Nephron progenitor cell (in vitro differentiated cells): Measurements from ENCODE around the gene ADAMTS10.
A peak's percentile ranks its signal among the peaks of the same experiment; 100 is the strongest.
"Not testable (repeated sequence)": the region's sequence is repeated elsewhere in the genome, so short reads cannot be mapped to it uniquely, and the experiment has no call there.

ENCODE experiments used
- DNase-seq: peaks from one replicate; pipeline ENCODE4 v3.0.0; 2021
- H3K27ac Mint-ChIP-seq: 2 replicates; pipeline ENCODE4 v1.8.0; 2021; ENCODE audit warnings: mild to moderate bottlenecking, moderate library complexity, mixed read lengths
- H3K27me3 Mint-ChIP-seq: 2 replicates; pipeline ENCODE4 v1.8.0; 2021; ENCODE audit warnings: mild to moderate bottlenecking, low read depth, mixed read lengths; ENCODE audit not compliant: poor library complexity
- H3K36me3 Mint-ChIP-seq: 2 replicates; pipeline ENCODE4 v1.8.0; 2021; ENCODE audit warnings: low read depth, mixed read lengths
- H3K4me1 Mint-ChIP-seq: 2 replicates; pipeline ENCODE4 v1.8.0; 2021; ENCODE audit warnings: mixed read lengths
- H3K4me3 Mint-ChIP-seq: 2 replicates; pipeline ENCODE4 v1.8.0; 2021; ENCODE audit warnings: mild to moderate bottlenecking, moderate library complexity, mixed read lengths
- H3K9me3 Mint-ChIP-seq: 2 replicates; pipeline ENCODE4 v1.8.0; 2021; ENCODE audit warnings: mild to moderate bottlenecking, moderate library complexity, mixed read lengths
- TF ChIP-seq, protein P1 (sequence below): fragments of 200-600 bp; sonication (generic); IDR thresholded peaks from 2 replicates; pipeline ENCODE4 v1.5.0; 2021; ENCODE audit warnings: antibody characterized with exemption

Gene ADAMTS10

DNA sequence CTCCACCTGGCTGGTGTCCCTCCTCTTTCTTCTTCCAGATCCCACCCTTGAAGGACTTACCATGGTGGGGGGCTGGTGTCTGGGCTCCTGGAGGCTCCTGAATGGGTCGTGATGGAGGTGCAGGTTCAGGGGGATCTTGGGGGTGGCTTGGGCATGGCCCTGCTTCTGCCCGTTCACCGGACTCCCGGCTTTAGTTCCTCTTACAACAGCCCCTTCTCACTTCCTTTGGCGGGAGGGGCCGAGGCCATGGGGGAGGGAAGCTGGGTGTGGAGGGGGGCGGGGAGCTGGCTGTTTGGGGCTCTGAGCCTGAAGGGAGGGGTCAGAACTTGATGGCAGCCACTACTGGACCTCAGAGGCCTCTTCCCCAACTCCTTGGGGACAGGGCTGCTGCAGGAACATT, 33.3 kb downstream of the ADAMTS10 start, which contains the start of gene MYO1F:
TSS of gene MYO1F (minus strand) at position 196 of the 400 bp plus-strand sequence. CDS start at position 63, 133 bp downstream.
- TF ChIP-seq, protein P1, sequence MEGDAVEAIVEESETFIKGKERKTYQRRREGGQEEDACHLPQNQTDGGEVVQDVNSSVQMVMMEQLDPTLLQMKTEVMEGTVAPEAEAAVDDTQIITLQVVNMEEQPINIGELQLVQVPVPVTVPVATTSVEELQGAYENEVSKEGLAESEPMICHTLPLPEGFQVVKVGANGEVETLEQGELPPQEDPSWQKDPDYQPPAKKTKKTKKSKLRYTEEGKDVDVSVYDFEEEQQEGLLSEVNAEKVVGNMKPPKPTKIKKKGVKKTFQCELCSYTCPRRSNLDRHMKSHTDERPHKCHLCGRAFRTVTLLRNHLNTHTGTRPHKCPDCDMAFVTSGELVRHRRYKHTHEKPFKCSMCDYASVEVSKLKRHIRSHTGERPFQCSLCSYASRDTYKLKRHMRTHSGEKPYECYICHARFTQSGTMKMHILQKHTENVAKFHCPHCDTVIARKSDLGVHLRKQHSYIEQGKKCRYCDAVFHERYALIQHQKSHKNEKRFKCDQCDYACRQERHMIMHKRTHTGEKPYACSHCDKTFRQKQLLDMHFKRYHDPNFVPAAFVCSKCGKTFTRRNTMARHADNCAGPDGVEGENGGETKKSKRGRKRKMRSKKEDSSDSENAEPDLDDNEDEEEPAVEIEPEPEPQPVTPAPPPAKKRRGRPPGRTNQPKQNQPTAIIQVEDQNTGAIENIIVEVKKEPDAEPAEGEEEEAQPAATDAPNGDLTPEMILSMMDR = no peak
- Mint-ChIP-seq H3K27ac (no peak within 1 kb of the TSS), H3K9me3 (peaks cover 6% of the 10 kb centered on the region), H3K36me3 (peaks cover 11% of the 10 kb centered on the region), H3K27me3 (peaks cover 13% of the 10 kb centered on the region), H3K4me1 (peaks cover 26% of the 10 kb centered on the region), H3K4me3 (no peak within 1 kb of the TSS)
- no peak for DNase-seq

DNA sequence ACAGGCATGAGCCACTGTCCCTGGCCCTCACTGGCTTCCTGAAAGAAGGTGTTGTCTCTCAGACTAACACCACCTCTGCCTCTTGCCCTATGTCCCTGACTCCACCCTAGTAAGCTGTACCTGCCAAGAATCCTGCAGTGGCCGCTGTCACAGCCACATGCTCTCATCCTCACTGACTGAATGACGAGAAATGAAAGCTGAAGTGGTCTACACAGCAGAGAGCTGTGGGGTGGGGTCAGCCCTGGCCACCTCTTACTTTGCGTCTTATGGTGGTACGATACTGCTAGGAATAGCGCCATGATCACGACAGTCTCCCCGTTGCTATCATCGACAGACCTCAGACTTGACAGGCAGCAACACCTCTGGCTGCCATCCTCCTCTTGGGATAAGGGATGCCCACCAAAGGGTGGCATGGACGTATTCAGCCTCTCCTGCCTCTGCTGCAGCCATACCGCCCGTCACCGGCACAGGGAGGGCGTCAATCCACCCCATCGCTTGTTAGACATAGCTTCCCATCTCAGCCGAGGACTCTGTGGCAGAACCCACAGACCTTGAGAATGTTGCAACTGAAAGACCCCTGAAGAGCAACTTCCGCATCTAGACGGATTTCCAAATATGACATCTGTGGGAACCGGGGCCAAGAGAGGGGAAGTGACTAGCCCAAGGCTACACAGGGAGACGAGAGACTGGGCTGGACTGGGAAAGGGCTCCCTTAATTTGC, 34.1 kb downstream of the ADAMTS10 start:
- DNase-seq = no peak
- H3K27me3 Mint-ChIP-seq = peaks cover 13% of the 10 kb centered on the region
- H3K27ac Mint-ChIP-seq = no peak overlapping the region
- peaks cover 10% of the 10 kb centered on the region for H3K36me3 Mint-ChIP-seq
- peaks cover 6% of the 10 kb centered on the region for H3K9me3 Mint-ChIP-seq
- no peak overlapping the region for H3K4me3 Mint-ChIP-seq
- peaks cover 26% of the 10 kb centered on the region for H3K4me1 Mint-ChIP-seq
- TF ChIP-seq, protein P1 = no peak

DNA sequence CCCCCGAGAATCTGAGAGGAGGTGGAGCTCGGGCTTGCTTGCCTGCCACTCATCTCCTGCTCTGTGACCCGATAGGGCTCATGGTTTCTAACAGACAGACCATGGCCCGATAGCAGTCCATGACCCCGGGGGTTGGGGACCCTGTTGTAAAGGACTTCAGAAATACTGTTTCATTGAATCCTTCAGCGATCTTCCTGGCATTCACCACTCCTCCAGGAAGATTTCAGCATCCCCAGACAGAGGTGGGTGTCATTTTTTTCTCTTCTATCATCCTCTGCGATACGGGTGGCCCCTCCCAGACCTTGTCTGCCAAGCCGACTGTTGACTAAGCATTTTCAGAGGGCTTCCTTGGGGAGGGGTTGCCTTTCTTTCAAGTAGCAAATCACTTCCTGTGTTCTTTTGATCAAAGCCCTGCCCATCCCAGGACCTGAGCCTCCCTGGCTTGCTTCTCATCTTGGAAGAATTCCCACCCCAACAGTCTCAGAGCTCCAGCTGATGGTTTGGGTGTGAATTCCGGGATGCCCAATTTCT, 35.0 kb downstream of the ADAMTS10 start:
- H3K27me3 Mint-ChIP-seq = peaks cover 13% of the 10 kb centered on the region
- H3K9me3 Mint-ChIP-seq = peaks cover 6% of the 10 kb centered on the region
- peak overlapping the region; percentile 42 for H3K4me3 Mint-ChIP-seq
- H3K27ac Mint-ChIP-seq = no peak overlapping the region
- no peak for DNase-seq
- peaks cover 10% of the 10 kb centered on the region for H3K36me3 Mint-ChIP-seq
- peaks cover 26% of the 10 kb centered on the region for H3K4me1 Mint-ChIP-seq
- TF ChIP-seq, protein P1 = no peak

- not testable (repeated sequence) for H3K27ac Mint-ChIP-seq, H3K4me3 Mint-ChIP-seq, H3K36me3 Mint-ChIP-seq, DNase-seq, H3K27me3 Mint-ChIP-seq, H3K9me3 Mint-ChIP-seq
- H3K4me1 Mint-ChIP-seq = peaks cover 26% of the 10 kb centered on the region
Observed at GRCh38 chr19:8574619-8574922, 35.9 kb downstream of the ADAMTS10 start.

DNA sequence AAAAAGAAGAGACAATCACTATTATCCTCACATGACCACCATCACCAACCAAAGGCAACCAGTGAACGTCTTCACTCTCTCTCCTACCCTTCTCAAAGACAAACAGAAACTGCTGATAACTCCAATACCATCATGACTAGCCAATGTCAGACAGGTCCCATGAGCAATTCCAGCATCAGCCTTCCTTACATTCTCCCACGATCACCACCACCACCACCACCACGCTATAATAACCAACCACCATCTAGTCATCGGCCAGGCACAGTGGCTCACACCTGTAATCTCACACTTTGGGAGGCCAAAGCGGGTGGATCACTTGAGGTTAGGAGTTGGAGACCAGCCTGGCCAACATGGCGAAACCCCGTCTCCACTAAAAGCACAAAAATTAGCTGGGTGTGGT, 37.2 kb downstream of the ADAMTS10 start:
- peaks cover 6% of the 10 kb centered on the region for H3K9me3 Mint-ChIP-seq
- H3K27ac Mint-ChIP-seq = no peak overlapping the region
- H3K4me1 Mint-ChIP-seq = peaks cover 21% of the 10 kb centered on the region
- TF ChIP-seq, protein P1 = no peak
- peaks cover 10% of the 10 kb centered on the region for H3K36me3 Mint-ChIP-seq
- DNase-seq = no peak
- H3K4me3 Mint-ChIP-seq = no peak overlapping the region
- no peaks in the 10 kb centered on the region for H3K27me3 Mint-ChIP-seq

DNA sequence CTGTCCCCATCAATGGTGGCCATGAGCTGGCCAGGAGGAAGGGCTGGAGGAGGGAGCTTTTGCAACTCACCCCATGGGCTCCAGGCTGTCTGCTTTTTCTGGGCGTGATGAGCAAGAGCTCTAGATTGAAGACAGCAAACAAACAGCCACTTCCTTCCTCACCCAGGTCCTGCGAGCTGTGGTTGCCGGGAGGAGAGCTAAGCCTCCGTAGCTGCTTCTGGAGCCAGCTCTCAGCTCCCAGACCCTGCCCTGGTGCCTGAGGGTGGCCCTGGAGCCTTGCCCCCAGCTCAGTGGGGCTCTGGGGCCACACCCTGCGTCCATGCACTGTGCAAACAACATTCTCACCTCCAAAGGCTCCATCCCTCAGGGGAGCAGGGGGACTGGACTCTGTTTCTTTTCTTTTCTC, 39.5 kb downstream of the ADAMTS10 start:
- no peak overlapping the region for H3K27ac Mint-ChIP-seq

More for the DNA sequence above, 39.5 kb downstream of the ADAMTS10 start:
- no peak overlapping the region for H3K4me3 Mint-ChIP-seq
- peaks cover 7% of the 10 kb centered on the region for H3K4me1 Mint-ChIP-seq
- no peaks in the 10 kb centered on the region for H3K27me3 Mint-ChIP-seq
- no peak for DNase-seq
- H3K36me3 Mint-ChIP-seq = peaks cover 10% of the 10 kb centered on the region
- peaks cover 6% of the 10 kb centered on the region for H3K9me3 Mint-ChIP-seq
- TF ChIP-seq, protein P1 = no peak
